HG02970 (cell line): ENCODE measurements around the gene PVALB.

Experiments
- ATAC-seq: cut with Tn5 transposase; IDR thresholded peaks from one replicate; pipeline ENCODE4 v1.9.1; 2021; ENCODE audit warnings: mild to moderate bottlenecking, moderate library complexity, moderate number of reproducible peaks; ENCODE audit not compliant: unreplicated experiment, low FRiP score

The PVALB gene

GRCh38 chr22:36850056-36850455 is 33.2 kb upstream of the PVALB start:
- no peak for ATAC-seq

- no peak for ATAC-seq
These were observed 30.1 kb upstream of the PVALB start for GRCh38 chr22:36846949-36847348.

GRCh38 chr22:36846271-36846670 is 29.4 kb upstream of the PVALB start:
- no peak for ATAC-seq

GRCh38 chr22:36840106-36840505 is 23.3 kb upstream of the PVALB start:
- ATAC-seq = no peak

GRCh38 chr22:36839356-36840073 is 22.7 kb upstream of the PVALB start:
- no peak for ATAC-seq

- ATAC-seq = no peak
These were observed 21.5 kb upstream of the PVALB start for GRCh38 chr22:36838119-36839030.

GRCh38 chr22:36835903-36836302 is 19.1 kb upstream of the PVALB start:
- ATAC-seq = no peak

- no peak for ATAC-seq
These were observed 16.2 kb upstream of the PVALB start for GRCh38 chr22:36833073-36833472.

GRCh38 chr22:36831717-36832116 is 14.9 kb upstream of the PVALB start:
- no peak for ATAC-seq

- ATAC-seq = no peak
These were observed 14.4 kb upstream of the PVALB start for GRCh38 chr22:36831206-36831605.

- ATAC-seq = no peak
These were observed 13.8 kb upstream of the PVALB start for GRCh38 chr22:36830601-36831000.

- ATAC-seq = no peak
These were observed 12.7 kb upstream of the PVALB start for GRCh38 chr22:36829370-36830002.

- ATAC-seq = no peak
These were observed 12.0 kb upstream of the PVALB start for GRCh38 chr22:36828815-36829214.

- no peak for ATAC-seq
These were observed 9.4 kb upstream of the PVALB start for GRCh38 chr22:36826262-36826661.

- no peak for ATAC-seq
These were observed 7.8 kb upstream of the PVALB start for GRCh38 chr22:36824655-36825054.

- ATAC-seq = no peak
These were observed 6.5 kb upstream of the PVALB start for GRCh38 chr22:36823186-36823839.

GRCh38 chr22:36822581-36822980 is 5.7 kb upstream of the PVALB start:
- ATAC-seq = no peak

- ATAC-seq = no peak
These were observed 2.3 kb upstream of the PVALB start for GRCh38 chr22:36819112-36819511.

- no peak for ATAC-seq
These were observed 1.3 kb upstream of the PVALB start for GRCh38 chr22:36818010-36818642.

GRCh38 chr22:36817525-36817848 is 652 bp upstream of the PVALB start:
- no peak for ATAC-seq

- no peak for ATAC-seq
These were observed 548 bp downstream of the PVALB start for GRCh38 chr22:36816339-36816635.
